MV-4-11 (cell line): ENCODE data around the gene CCDC127.
"Not testable (repeated sequence)": the region's sequence is repeated elsewhere in the genome, so short reads cannot be mapped to it uniquely, and the experiment has no call there.

Source experiments
- DNase-seq: peaks from one replicate; lab custom pipeline; 2025; lab: John Stamatoyannopoulos, UW

CCDC127 gene

GRCh38 chr5:203246-203930 lies 14.6 kb downstream of the CCDC127 start:
- DNase-seq = no peak

DNA sequence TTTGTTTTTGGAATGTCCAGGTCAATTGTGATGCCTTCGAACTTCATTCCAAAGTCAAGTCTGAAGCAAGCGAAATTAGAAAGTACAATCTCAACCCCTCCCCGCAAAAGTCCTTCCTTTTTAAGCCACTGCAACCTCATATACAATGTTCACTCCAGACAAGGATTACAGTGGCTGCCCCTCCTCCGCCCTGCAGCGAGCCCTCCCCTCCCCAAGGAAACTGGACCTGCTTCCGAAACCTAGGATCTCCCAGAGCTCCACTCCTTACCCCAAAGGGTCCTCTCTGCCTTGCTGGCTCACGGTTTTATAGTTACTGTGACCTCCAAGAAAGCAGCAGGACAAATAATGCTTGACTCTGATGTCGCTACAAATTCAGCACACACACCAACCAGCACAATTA lies 16.3 kb downstream of the CCDC127 start:
- no peak for DNase-seq

DNA sequence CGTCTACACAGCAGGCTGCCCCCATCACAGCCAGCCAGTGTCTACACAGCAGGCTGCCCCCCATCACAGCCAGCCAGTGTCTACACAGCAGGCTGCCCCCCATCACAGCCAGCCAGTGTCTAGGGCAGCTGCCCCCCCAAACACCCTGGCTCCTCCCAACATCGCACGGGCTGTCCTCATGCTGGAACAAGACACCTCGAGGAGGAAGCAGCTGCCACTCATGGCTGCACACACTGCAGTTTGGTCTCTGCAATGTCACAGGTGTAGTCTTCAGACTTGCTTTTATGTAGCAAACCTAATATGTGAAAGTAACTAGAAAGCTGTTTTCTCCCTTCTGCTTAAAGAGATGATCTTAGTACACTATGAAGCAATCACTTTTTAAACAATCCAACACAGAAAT lies 17.0 kb downstream of the CCDC127 start:
- DNase-seq = no peak

- no peak for DNase-seq
Observed at GRCh38 chr5:199950-200645, 17.9 kb downstream of the CCDC127 start.

GRCh38 chr5:199197-199949 lies 18.6 kb downstream of the CCDC127 start:
- no peak for DNase-seq

DNA sequence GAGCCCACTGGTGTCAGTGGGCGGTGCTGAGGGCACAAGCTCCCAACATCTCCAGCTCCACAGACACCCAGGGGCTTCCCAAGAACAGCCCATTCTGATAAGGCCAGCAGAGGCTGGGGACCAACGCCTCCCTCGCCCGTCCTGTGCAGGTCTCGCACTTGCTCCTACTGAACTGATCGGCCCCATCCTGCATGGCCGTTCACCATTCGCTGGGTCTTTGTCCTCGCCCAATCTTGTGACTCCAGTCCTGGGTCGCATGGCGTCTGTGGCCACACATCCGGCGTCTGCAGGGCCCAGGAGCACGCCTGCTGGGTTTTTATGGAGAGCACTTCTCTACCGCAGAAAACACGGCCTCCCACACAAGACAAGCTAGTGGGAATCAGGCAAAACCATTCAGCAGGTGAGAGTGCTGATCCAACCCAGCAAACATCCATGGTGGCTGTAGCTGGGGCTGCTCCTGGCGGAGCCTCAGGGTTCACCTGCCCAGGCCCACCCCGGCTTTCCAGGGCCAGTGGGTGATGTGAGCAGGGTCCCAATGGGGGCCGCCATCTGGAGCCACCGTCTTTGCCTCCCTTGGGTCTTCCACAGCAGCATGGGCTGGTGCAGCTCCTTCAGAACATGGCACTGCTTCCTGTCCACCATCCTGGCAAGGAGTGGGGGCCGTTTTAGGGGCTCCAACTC lies 19.3 kb downstream of the CCDC127 start:
- no peak for DNase-seq

DNA sequence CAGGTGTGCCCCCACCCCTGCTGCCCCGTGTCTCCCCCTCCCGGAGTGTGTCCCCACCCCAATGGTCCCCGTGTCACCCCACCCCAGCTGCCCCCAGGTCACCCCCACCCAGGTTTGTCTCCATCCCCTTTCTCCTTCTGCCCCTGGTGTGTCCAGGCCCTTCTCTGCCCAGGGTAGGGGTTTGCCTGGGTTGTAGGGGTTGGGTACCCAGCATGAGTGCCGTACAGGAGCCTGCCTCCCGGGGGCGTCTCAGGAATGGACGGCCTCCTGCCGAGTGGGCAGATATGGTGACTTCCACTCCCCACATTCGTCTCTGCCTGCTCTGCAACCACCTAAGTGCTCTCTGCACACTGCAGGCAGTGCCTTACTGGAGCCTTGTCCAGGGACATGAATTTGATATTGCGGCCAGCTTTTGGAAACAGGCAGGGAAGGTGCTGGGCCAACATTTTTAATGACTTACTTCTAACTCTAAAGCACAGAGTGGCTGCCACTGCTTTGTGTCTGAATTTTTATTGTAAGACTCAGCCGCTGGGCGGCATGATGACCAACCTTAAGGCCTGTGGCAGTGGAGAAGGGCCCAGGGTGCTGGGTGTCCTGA lies 20.0 kb downstream of the CCDC127 start:
- DNase-seq = no peak

DNA sequence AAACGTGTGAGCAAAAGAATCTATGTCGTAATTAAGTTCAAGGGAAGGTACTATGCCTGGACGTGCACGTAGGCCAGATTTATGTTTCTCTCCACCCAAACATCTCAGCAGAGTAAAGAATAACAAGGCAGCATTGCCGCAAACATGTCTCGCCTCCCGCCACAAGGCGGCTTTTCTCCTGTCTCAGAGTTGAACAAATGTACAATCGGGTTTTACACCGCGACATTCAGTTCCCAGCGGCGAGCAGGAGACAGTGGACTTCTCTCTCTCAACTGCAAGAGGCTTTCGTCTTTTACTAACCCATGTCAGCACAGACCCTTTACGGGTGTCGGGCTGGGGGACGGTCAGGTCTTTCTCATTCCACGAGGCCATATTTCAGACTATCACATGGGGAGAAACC lies 20.9 kb downstream of the CCDC127 start:
- DNase-seq = not testable (repeated sequence)

- DNase-seq = no peak
Observed at GRCh38 chr5:196350-196749, 21.6 kb downstream of the CCDC127 start.

- DNase-seq = no peak
Observed at GRCh38 chr5:195401-196160, 22.4 kb downstream of the CCDC127 start.

DNA sequence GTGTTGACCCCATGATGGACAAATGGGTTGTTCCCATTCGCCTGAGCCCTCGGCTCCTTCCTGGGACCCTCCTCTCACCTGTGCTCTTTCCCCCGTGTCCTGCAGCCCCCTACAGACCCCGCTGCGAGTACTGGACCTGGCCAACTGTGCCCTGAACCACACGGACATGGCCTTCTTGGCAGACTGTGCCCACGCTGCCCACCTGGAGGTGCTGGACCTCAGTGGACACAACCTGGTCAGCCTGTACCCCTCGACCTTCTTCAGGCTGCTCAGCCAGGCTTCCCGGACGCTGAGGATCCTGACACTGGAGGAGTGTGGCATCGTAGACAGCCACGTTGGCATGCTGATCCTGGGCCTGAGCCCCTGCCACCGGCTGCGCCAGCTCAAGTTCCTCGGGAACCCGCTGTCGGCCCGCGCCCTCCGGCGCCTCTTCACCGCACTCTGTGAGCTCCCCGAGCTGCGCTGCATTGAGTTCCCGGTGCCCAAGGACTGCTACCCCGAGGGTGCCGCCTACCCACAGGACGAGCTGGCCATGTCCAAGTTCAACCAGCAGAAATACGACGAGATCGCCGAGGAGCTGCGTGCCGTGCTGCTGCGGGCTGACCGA lies 23.2 kb downstream of the CCDC127 start:
- DNase-seq = no peak

DNA sequence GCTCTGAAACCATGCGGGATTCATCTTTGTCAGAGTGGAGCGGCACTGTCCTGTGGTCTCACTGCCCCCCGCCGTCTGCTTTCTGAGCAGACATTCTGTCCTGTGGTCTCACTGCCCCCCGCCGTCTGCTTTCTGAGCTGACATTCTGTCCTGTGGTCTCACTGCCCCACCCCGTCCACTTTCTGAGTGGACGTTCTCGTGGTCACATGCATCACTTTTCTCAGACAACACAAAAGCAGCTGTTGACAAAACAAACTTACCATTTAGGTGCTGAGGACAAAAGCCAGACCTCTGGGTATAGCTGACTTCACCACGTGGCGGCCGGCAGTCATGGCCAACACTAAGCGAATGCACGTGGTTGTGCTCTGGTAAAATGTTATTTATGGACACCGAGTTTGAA lies 23.9 kb downstream of the CCDC127 start:
- DNase-seq = no peak

GRCh38 chr5:192970-193831 lies 24.8 kb downstream of the CCDC127 start:
- no peak for DNase-seq

DNA sequence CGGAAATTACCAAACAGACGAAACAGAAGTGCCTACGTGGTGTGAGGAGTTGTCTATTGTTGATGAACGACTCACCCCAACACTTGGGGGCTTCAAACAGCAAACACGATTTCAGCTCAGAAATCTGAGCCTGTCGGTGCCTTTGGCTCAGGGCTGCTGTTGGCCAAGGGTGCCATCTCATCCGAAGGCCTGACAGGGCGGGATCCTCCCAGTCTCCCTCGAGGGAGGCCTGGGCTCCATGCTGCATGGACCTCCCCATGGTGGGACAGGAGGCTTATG lies 25.3 kb downstream of the CCDC127 start:
- no peak for DNase-seq

DNA sequence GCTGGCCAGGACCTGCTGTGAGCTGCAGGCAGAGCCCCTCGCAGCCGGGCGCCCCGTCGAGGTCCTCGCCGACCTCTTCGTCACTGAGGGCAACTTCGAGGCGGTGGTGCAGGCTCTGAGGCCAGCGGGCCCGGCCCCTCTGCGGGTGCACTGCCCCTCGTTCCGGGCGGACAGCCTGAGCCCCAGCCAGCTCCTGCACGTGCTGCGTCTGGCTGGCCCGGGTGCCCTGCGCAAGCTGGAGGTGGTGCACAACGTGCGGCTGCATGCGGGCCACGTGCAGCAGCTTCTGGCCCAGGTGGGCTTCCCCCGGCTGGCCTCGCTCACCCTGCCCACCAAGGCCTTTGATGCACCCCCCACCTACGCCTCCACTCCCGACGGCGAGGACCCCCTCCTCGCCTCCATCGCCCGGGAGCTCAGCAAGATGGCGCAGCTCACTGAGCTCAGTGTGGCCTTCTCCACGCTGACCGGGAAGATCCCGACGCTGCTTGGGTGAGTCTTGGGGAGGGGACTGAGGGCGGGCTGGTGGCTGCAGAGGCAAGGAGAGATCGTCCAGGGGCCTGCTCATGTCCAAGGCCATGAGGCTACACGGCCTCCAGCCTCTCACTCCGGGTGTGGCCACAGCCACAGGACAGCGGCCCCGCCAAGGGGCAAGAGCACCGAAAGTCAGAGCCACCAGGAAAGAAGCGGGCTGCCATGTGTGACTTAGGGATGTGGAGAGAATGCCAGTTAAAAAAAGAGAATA lies 25.8 kb downstream of the CCDC127 start:
- DNase-seq = no peak

- DNase-seq = no peak
Observed at GRCh38 chr5:191036-191948, 26.7 kb downstream of the CCDC127 start, which contains the start of gene LRRC14B. Gene LRRC14B, plus strand, starts transcription at chr5:191495. Its CDS starts 44 bp downstream, at chr5:191539.

- DNase-seq = no peak
Observed at GRCh38 chr5:190366-191035, 27.5 kb downstream of the CCDC127 start.

GRCh38 chr5:189976-190365 lies 28.0 kb downstream of the CCDC127 start:
- DNase-seq = no peak
